ENCODE results near the gene NRXN3. TPM values are rescaled to one million over a fixed set of nuclear protein-coding genes. Genes with fewer than 3 reads are reported as not detected.

The NRXN3 gene
- total RNA-seq, 1 experiment from 2014 or later: not detected

GRCh38 chr14:79690960-79691359, 1520.8 kb downstream of the NRXN3 start (continued):
- TF ChIP-seq ZBTB33 (IDR thresholded peaks at IDR 0.05; ENCODE audit: extremely low read depth, insufficient replicate concordance, low read length) (no peak), CTCF (IDR thresholded peaks at IDR 0.05 in 2 of 3, conservative IDR thresholded peaks at IDR 0.05 in 1 of 3; ENCODE audit: borderline replicate concordance in 1 of 3, insufficient read depth in 1 of 3, low read depth in 2 of 3, low read length in 2 of 3) (no peak), EZH2phosphoT487 (IDR thresholded peaks at IDR 0.05; ENCODE audit: borderline replicate concordance) (no peak), YY1 (IDR thresholded peaks at IDR 0.05; ENCODE audit: extremely low read depth, insufficient replicate concordance, low read depth, low read length) (no peak)

GRCh38 chr14:79693935-79694334, 1523.8 kb downstream of the NRXN3 start:
- POLR2A ChIA-PET: no interaction called here
- DNase-seq (ENCODE audit: low read depth, low spot score): no peak
- TF ChIP-seq EZH2phosphoT487 (IDR thresholded peaks at IDR 0.05; ENCODE audit: borderline replicate concordance) (no peak), POLR2A (IDR thresholded peaks at IDR 0.05; ENCODE audit: borderline replicate concordance, extremely low read depth, insufficient read depth, insufficient read length) (no peak), CEBPB (IDR thresholded peaks at IDR 0.05; ENCODE audit: low read depth) (no peak), ZNF274 (IDR thresholded peaks at IDR 0.05; ENCODE audit: low read depth, low read length) (no peak), POLR2AphosphoS5 (IDR thresholded peaks at IDR 0.05; ENCODE audit: low read depth, low read length) (no peak), ZFX (IDR thresholded peaks at IDR 0.05) (no peak), ELF1 (IDR thresholded peaks at IDR 0.05; ENCODE audit: borderline replicate concordance, low read depth) (no peak), MAX (IDR thresholded peaks at IDR 0.05) (no peak), SRF (IDR thresholded peaks at IDR 0.05; ENCODE audit: low read depth) (no peak), JUND (IDR thresholded peaks at IDR 0.05) (no peak), EGR1 (IDR thresholded peaks at IDR 0.05; ENCODE audit: low read depth) (no peak)

More at GRCh38 chr14:79693935-79694334, 1523.8 kb downstream of the NRXN3 start:
- H3K9me2 ChIP-seq (ENCODE audit: insufficient read depth): no peaks in the 10 kb centered on the region
- no peak for ATAC-seq
- H4K20me1 ChIP-seq (ENCODE audit: insufficient read depth): no peaks in the 10 kb centered on the region
- no peak overlapping the region for H3K4me3 ChIP-seq (replicated peaks in 1 of 2; ENCODE audit: low read depth in 1 of 2, low read length in 2 of 2)
- H3K36me3 ChIP-seq (ENCODE audit: control insufficient read depth in 1 of 2, insufficient read depth in 2 of 2, low read length in 2 of 2): no peaks in the 10 kb centered on the region
- RAD21 ChIA-PET (ENCODE audit: low non-redundant PET in 1 of 2, low total read pairs in 2 of 2, uncharacterized antibody in 2 of 2, unreplicated experiment in 2 of 2): no interaction called here
- H3K79me2 ChIP-seq (ENCODE audit: insufficient read depth, low read length): no peaks in the 10 kb centered on the region
- intact Hi-C loops (cut with micrococcal nuclease): no loop called here
- no peak overlapping the region for H3K4me2 ChIP-seq (ENCODE audit: low read length)
- no peak overlapping the region for H3K9ac ChIP-seq (ENCODE audit: low read length)
- H3K4me1 ChIP-seq (ENCODE audit: control insufficient read depth in 1 of 2, insufficient read depth in 2 of 2, low read length in 2 of 2): no peaks in the 10 kb centered on the region
- H3K27ac ChIP-seq (ENCODE audit: low read depth, low read length): no peak overlapping the region
- H2AFZ ChIP-seq (ENCODE audit: low read depth, low read length, poor library complexity, severe bottlenecking): no peak overlapping the region
- peaks cover 9 to 21% of the 10 kb centered on the region in 2 experiments; a peak in 2 of 4 replicates for H3K9me3 ChIP-seq (ENCODE audit: control insufficient read depth in 1 of 2, insufficient read depth in 1 of 2, low read depth in 1 of 2, low read length in 2 of 2)
- CTCF ChIA-PET: no interaction called here
- no TSS peak for BruUV-seq (replicated peaks)
- no peaks in the 10 kb centered on the region for H3K27me3 ChIP-seq (ENCODE audit: insufficient read depth, low read length)

All from HCT116 (cell line).